H1 (cell line): ENCODE results near the gene CUL1. TPM values are rescaled to one million over a fixed set of nuclear protein-coding genes. Genes with fewer than 3 reads are reported as not detected.

ENCODE experiments used
- SRF ChIP-seq: IDR thresholded peaks from 2 replicates; pipeline ENCODE4 v1.6.1; 2011; ENCODE audit warnings: mild to moderate bottlenecking, low read depth, low read length, moderate library complexity
- polyA plus RNA-seq, 7 experiments: library from polyadenylated mRNA; depleted of rRNA in 3 of 7; stranded (reverse) in 5 of 7; unstranded in 2 of 7; fragments of >200 nt in 5 of 7; fragments of 200-250 nt in 2 of 7; gene quantifications; 1 replicate in 5 of 7; 2 replicates in 1 of 7; 4 replicates in 1 of 7; pipeline versions ENCODE4 v1.2.1 to v1.2.3, GENCODE V29; 2011 to 2013; ENCODE audit warnings: missing spikeins in 2 of 7, mixed read lengths in 2 of 7
- total RNA-seq: library from RNA; stranded (reverse); fragmentation: NEBNext Ultra II Directional; extraction: Animal tissue kit (Norgen Biotek cat#: 25700); gene quantifications from 2 replicates; pipeline ENCODE4 v1.2.1, GENCODE V29; 2021
- TF ChIP-seq, protein P1 (sequence below), 3 experiments: IDR thresholded peaks; 1 replicate in 2 of 3; 2 replicates in 1 of 3; pipeline versions ENCODE4 v1.5.1 to v1.6.1; 2011; ENCODE audit warnings: low read length in 3 of 3, mild to moderate bottlenecking in 3 of 3, inconsistent platforms in 2 of 3, low read depth in 1 of 3, moderate library complexity in 1 of 3; ENCODE audit not compliant: insufficient read depth in 1 of 3; ENCODE audit errors: control extremely low read depth in 1 of 3

Gene CUL1
- total and polyA plus RNA-seq, 2 of the 8 experiments (the other 6 are each of a cell fraction or from before 2014, with no cell fraction given), result 33.0 to 77.3 TPM

GRCh38 chr7:148674689-148675088 is 24.0 kb upstream of the CUL1 start (continued):
- TF ChIP-seq, protein P1, sequence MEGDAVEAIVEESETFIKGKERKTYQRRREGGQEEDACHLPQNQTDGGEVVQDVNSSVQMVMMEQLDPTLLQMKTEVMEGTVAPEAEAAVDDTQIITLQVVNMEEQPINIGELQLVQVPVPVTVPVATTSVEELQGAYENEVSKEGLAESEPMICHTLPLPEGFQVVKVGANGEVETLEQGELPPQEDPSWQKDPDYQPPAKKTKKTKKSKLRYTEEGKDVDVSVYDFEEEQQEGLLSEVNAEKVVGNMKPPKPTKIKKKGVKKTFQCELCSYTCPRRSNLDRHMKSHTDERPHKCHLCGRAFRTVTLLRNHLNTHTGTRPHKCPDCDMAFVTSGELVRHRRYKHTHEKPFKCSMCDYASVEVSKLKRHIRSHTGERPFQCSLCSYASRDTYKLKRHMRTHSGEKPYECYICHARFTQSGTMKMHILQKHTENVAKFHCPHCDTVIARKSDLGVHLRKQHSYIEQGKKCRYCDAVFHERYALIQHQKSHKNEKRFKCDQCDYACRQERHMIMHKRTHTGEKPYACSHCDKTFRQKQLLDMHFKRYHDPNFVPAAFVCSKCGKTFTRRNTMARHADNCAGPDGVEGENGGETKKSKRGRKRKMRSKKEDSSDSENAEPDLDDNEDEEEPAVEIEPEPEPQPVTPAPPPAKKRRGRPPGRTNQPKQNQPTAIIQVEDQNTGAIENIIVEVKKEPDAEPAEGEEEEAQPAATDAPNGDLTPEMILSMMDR (IDR thresholded peaks at IDR 0.05; ENCODE audit: control extremely low read depth in 1 of 3, insufficient read depth in 1 of 3, low read depth in 1 of 3, low read length in 3 of 3), result no peak
- no peak for TF ChIP-seq SRF
- TF ChIP-seq, all 59 proteins: peak for 0
